Glomerular endothelial cell (primary cell): ENCODE results near the gene ACOT8. TPM values are rescaled to one million over a fixed set of nuclear protein-coding genes. Genes with fewer than 3 reads are reported as not detected.
A peak's percentile ranks its signal among the peaks of the same experiment; 100 is the strongest.
"Not testable (repeated sequence)": the region's sequence is repeated elsewhere in the genome, so short reads cannot be mapped to it uniquely, and the experiment has no call there.

Experiments used
- DNase-seq: peaks from one replicate; pipeline ENCODE4 v3.0.0-alpha.2; 2011; ENCODE audit warnings: low read depth, low spot score; ENCODE audit errors: extremely low read depth
- total RNA-seq: library from RNA; depleted of rRNA; stranded (reverse); fragments of >200 nt; gene quantifications from 2 replicates; pipeline ENCODE4 v1.2.3, GENCODE V29; 2015

ACOT8 gene
- total RNA-seq, 1 donor from 2014 or later = 32.3 TPM

DNA sequence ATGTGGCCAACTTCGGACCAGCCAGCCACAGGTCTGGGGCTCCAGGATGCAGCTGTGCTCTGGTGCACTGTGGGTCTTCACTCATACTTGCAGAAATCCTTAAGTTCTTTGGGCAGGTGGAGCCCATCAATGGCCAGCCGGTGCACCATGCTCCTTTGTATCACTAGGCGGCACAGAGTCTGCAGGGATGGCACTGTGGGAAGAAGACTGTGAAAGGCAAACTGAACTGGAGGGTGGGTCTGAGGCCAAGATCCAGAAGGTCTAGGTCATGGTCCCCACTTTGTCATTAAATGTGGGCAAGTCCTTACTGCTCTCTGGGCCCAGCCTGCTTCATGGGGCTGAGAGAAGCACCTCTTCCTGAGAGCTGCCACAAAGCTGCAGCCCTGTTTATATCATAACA is 31.5 kb upstream of the ACOT8 start:
- no peak for DNase-seq

GRCh38 chr20:45887346-45887715 is 30.1 kb upstream of the ACOT8 start, which contains the start of gene SPATA25:
Gene SPATA25 (minus strand): TSS chr20:45887622. CDS start chr20:45887590, 32 bp downstream.
- DNase-seq = no peak

GRCh38 chr20:45886590-45887345 is 29.6 kb upstream of the ACOT8 start:
- DNase-seq = no peak

- DNase-seq = no peak
These were observed 25.9 kb upstream of the ACOT8 start for GRCh38 chr20:45883100-45883469.

DNA sequence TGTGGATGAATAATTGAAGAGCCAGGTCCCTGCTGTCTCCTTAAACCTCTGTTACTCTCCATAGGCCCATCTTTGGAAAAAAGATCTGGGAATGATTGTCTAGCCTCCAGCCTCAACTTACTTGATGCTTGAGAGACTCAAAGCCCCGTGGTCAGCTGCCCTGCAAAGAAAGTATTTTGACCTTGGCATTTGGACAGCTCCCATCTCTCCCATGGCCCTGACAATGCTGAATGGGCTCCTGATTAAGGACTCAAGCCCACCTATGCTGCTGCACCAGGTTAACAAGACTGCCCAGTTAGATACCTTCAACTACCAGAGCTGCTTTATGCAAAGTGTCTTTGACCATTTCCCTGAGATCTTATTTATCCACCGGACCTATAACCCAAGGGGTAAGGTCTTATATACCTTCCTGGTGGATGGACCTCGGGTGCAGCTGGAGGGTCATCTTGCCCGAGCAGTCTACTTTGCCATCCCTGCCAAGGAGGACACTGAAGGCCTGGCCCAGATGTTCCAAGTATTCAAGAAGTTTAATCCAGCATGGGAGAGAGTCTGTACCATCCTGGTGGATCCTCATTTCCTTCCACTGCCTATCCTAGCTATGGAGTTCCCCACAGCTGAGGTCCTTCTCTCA is 25.4 kb upstream of the ACOT8 start:
- DNase-seq = no peak

- DNase-seq = peak; percentile 96
These were observed 24.0 kb upstream of the ACOT8 start, which contains the start of gene ZSWIM1 for GRCh38 chr20:45880988-45881788. Gene ZSWIM1 (plus strand): TSS chr20:45881227. CDS start chr20:45882593, 1,366 bp downstream.

DNA sequence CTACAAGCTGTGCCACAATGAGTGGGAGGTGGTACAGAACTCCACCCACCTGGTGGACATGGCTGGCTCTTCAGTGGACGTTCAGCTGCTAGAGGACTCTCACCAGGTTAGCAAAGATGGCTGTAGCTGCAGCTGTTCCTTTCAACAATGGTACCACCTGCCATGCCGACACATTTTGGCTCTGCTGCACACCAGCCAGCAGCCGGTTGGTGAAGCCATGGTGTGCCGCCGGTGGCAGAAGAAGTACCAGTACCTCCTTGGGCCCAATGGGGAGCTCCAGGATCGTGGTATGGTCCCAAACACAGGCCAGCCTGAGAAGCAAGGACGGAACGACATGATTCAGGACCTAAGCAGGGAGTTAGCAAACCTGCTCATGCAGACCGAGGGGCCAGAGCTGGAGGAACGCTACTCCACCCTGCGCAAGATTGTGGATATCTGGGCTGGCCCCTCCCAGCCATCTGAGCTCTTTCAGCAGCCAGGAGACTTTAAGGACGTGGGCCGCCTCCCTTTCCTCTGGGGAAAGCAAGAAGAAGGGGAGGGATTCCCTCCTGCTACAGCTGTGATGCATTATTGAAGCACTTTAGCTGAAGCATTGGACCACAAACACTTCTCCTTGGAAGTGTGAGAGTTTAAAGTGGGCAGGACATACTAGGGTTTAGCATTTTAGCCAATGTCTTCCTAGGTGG is 21.0 kb upstream of the ACOT8 start:
- no peak for DNase-seq

DNA sequence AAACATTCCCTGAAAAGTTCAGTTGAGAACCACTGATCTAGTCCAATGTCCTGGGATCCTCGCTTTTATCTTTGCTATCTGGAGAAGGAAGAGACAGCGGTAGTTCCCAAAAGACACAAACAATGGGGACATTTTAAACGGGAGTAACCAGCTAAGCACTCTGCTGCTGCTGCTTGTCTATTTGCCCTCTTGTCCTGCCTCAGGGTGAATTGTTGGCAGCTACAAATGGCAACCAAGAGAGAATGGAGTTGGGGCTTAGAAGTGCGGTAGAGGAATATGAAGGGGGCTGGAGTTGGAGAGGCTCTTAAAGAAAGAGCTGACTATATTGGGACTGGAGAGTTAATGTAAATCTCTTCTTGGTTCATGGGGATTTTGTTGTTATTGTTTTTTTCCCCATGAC is 17.4 kb upstream of the ACOT8 start:
- no peak for DNase-seq

GRCh38 chr20:45874104-45874481 is 16.9 kb upstream of the ACOT8 start:
- not testable (repeated sequence) for DNase-seq

GRCh38 chr20:45873409-45874103 is 16.4 kb upstream of the ACOT8 start:
- DNase-seq = no peak

- DNase-seq = no peak
These were observed 15.4 kb upstream of the ACOT8 start for GRCh38 chr20:45872626-45873025.

DNA sequence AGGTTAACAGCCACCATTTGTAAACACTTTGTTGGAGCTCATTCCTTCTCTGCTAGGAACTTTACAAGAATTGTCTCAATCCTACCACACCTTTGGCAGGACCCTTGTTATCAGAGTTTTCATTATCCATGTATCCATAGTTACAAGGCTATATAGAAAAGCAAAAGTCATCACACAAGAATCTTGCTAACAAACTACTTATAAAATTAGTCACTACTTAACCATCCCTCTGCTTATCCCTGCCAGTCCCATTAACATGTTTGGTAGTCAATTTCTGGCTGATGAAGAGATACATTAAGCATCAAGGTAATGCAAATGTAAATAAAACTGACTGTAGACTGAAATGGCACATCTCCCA is 10.6 kb upstream of the ACOT8 start:
- no peak for DNase-seq

DNA sequence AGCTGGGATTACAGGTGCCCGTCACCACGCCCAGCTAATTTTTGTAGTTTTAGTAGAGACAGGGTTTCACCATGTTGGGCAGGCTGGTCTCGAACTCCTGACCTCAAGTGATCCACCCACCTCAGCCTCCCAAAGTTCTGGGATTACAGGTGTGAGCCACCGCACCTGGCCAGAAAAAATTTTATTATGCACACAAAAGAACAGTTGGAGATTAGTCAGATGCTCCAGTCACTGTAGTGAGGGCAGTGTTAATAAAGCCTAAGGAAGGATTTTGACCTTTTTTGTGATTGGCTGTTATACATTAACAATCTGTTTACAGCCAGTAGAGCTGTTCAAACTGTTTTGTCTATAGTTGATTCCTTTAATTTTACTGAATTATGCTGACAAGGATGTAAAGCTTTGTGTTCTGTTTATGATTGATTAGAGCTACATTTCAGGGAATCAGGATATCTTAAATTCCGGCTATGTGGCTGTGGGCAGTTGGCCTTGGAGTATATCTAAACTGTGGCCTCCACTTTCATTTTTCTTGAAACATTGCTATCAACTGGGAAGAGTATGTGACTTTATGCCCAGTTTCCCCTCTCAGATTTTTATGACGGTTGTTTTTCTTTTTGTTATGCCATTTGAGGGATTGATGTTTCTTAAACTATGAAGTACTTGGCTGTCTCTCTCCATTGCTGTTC is 10.1 kb upstream of the ACOT8 start:
- no peak for DNase-seq

GRCh38 chr20:45866454-45866853 is 9.3 kb upstream of the ACOT8 start:
- DNase-seq = no peak

- DNase-seq = no peak
These were observed 6.6 kb upstream of the ACOT8 start for GRCh38 chr20:45863543-45864470.

DNA sequence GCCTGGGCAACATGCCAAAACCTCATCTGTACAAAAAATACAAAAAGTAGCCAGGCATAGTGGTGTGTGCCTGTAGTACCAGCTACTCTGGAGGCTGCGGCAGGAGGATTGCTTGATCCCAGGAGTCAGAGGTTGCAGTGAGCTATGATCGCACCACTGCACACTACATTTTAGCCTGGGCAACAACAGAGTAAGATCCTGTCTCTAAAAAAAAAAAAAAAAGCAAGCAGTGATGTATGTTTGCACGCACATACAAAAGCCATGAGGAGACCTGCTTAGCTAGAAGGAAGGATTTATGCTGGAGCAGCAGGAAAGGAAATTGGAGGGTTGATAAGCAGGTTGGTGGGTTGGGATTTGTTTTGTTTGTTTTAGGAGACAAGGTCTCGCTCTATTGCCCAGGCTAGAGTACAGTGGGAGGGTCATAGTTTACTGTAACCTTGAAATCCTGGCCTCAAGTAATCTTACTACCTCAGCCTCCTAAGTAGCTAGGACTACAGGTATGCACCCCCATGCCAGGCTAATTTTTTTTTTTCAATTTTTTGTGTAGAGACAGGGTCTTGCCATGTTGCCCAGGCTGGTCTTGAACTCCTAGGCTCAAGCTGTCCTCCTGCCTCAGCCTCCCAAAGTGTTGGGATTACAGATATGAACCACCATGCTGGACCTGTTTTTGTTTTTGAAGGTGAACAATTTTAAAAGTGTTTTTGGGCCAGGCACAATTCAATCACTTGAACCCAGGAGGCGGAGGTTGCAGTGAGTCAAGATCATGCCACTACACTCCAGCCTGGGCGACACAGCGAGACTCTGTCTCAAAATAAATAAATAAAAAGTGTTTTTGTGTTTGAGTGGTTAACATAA is 4.3 kb upstream of the ACOT8 start:
- DNase-seq = no peak

- DNase-seq = no peak
These were observed 3.5 kb upstream of the ACOT8 start for GRCh38 chr20:45860560-45861220.
